PC-3 (cell line): Measurements from ENCODE around the gene MAPKAP1. TPM values are rescaled to one million over a fixed set of nuclear protein-coding genes. Genes with fewer than 3 reads are reported as not detected.

Experiments used
- ATAC-seq: fragments of 200-7000 bp; cut with Tn5 transposase; 2 replicates; pipeline ENCODE4 v1.9.1; 2020; ENCODE audit warnings: mild to moderate bottlenecking, moderate library complexity
- BruUV-seq: library from RNA; stranded (reverse); fragments of 400-500 nt; replicated peaks from 2 replicates; lab custom pipeline; 2021; lab: Mats Ljungman, UMichigan
- CTCF ChIA-PET: fragments of 300-600 bp; sonication (Branson Sonifier 250); formaldehyde crosslinking; loops from one replicate; lab custom pipeline; 2022; ENCODE audit warnings: antibody characterized with exemption; lab: Charles Lee
- POLR2A ChIA-PET: fragments of 300-600 bp; sonication (Branson Sonifier 250); formaldehyde crosslinking; loops from one replicate; lab custom pipeline; 2022; ENCODE audit warnings: antibody characterized with exemption; ENCODE audit not compliant: unreplicated experiment; lab: Charles Lee
- DNase-seq: peaks from one replicate; pipeline ENCODE4 v3.0.0-alpha.2; 2015
- H2AFZ ChIP-seq: fragments of 300-600 bp; sonication (generic); 2 replicates; pipeline ENCODE4 v1.6.0; 2016; ENCODE audit warnings: antibody characterized with exemption, low read length
- H3F3A ChIP-seq: fragments of 300-600 bp; sonication (generic); one replicate; pipeline ENCODE4 v1.6.0; 2017; ENCODE audit warnings: antibody characterized with exemption, low read length, control low read depth, mild to moderate bottlenecking; ENCODE audit not compliant: unreplicated experiment
- H3K27ac ChIP-seq: fragments of 300-600 bp; sonication (generic); 2 replicates; pipeline ENCODE4 v1.5.1; 2016; ENCODE audit warnings: mild to moderate bottlenecking, low read length
- H3K27me3 ChIP-seq: fragments of 300-600 bp; sonication (generic); 2 replicates; pipeline ENCODE4 v1.6.1; 2016; ENCODE audit warnings: low read length, mixed read lengths
- H3K36me3 ChIP-seq: fragments of 300-600 bp; sonication (generic); 2 replicates; pipeline ENCODE4 v1.6.1; 2016; ENCODE audit warnings: low read depth, mixed run types, low read length, mixed read lengths
- H3K4me1 ChIP-seq: fragments of 300-600 bp; sonication (generic); 2 replicates; pipeline ENCODE4 v1.5.1; 2016; ENCODE audit warnings: low read length; ENCODE audit not compliant: insufficient read depth
- H3K4me2 ChIP-seq: fragments of 300-600 bp; sonication (generic); 2 replicates; pipeline ENCODE4 v1.6.0; 2016; ENCODE audit warnings: low read length
- H3K4me3 ChIP-seq: fragments of 300-600 bp; sonication (generic); 2 replicates; pipeline ENCODE4 v1.5.1; 2016; ENCODE audit warnings: mild to moderate bottlenecking, low read length, mixed read lengths
- H3K79me2 ChIP-seq: fragments of 300-600 bp; sonication (generic); 2 replicates; pipeline ENCODE4 v1.6.1; 2017; ENCODE audit warnings: low read length, mixed read lengths
- H3K9ac ChIP-seq: fragments of 300-600 bp; sonication (generic); 2 replicates; pipeline ENCODE4 v1.6.0; 2016; ENCODE audit warnings: mild to moderate bottlenecking, low read length
- H3K9me2 ChIP-seq: fragments of 300-600 bp; sonication (generic); replicated peaks from 2 replicates; pipeline ENCODE4 v1.6.1; 2016; ENCODE audit warnings: mixed run types, low read length, mixed read lengths
- H3K9me3 ChIP-seq: fragments of 300-600 bp; sonication (generic); 2 replicates; pipeline ENCODE4 v1.6.1; 2016; ENCODE audit warnings: low read length, mixed read lengths
- H4K20me1 ChIP-seq: fragments of 300-600 bp; sonication (generic); 2 replicates; pipeline ENCODE4 v1.6.1; 2016; ENCODE audit warnings: low read length, mixed read lengths
- CTCF ChIP-seq: fragments of 300-600 bp; sonication (generic); conservative IDR thresholded peaks from 2 replicates; pipeline ENCODE4 v1.5.1; 2017; ENCODE audit warnings: antibody characterized with exemption, low read depth, mild to moderate bottlenecking, low read length
- EZH2 ChIP-seq: fragments of 300-600 bp; sonication (generic); IDR thresholded peaks from one replicate; pipeline ENCODE4 v1.6.1; 2017; ENCODE audit warnings: antibody characterized with exemption, mild to moderate bottlenecking, low read length; ENCODE audit not compliant: unreplicated experiment
- EZH2phosphoT487 ChIP-seq: fragments of 300-600 bp; sonication (generic); IDR thresholded peaks from 2 replicates; pipeline ENCODE4 v1.6.1; 2018; ENCODE audit warnings: mild to moderate bottlenecking, antibody characterized with exemption, low read length, borderline replicate concordance
- intact Hi-C: fragments of 100-400 bp; cut with micrococcal nuclease; formaldehyde crosslinking; loops from 2 replicates; pipeline ENCODE4 v1.9.0; 2023
- total RNA-seq: library from RNA; depleted of rRNA; stranded (reverse); fragments of >200 nt; gene quantifications from 2 replicates; pipeline ENCODE4 v1.2.3, GENCODE V29; 2014

MAPKAP1 gene
- total RNA-seq, 1 experiment from 2014 or later = 128 TPM

GRCh38 chr9:125541840-125542243 lies 165.2 kb downstream of the MAPKAP1 start:
- POLR2A ChIA-PET = no interaction called here

GRCh38 chr9:125540497-125540896 lies 166.5 kb downstream of the MAPKAP1 start:
- peaks cover 55% of the 10 kb centered on the region for H3K4me1 ChIP-seq
- peak overlapping the region; percentile 66 for H3K9ac ChIP-seq
- H4K20me1 ChIP-seq = no peaks in the 10 kb centered on the region
- no peaks in the 10 kb centered on the region for H3K36me3 ChIP-seq
- no peaks in the 10 kb centered on the region for H3K27me3 ChIP-seq
- H3K9me3 ChIP-seq = no peaks in the 10 kb centered on the region
- intact Hi-C loops = no loop called here
- H3F3A ChIP-seq = no peaks in the 10 kb centered on the region
- H3K27ac ChIP-seq = peak overlapping the region; percentile 95
- H3K79me2 ChIP-seq = peaks cover 10% of the 10 kb centered on the region
- peak; percentile 64 for ATAC-seq
- TF ChIP-seq CTCF = no peak
- no TSS peak for BruUV-seq
- POLR2A ChIA-PET = no interaction called here
- DNase-seq = peak; percentile 81
- H3K4me2 ChIP-seq = peak overlapping the region; percentile 59
- CTCF ChIA-PET = interaction anchor here (0.7 kb wide), 1 partner anchor 11 kb away, joined by 3 read pairs; no protein-coding TSS in a partner anchor
- H3K4me3 ChIP-seq = peak overlapping the region; percentile 17; the same call in 1 of the 2 replicates
- no peaks in the 10 kb centered on the region for H3K9me2 ChIP-seq
- H2AFZ ChIP-seq = no peak overlapping the region

More at GRCh38 chr9:125541840-125542243, 165.2 kb downstream of the MAPKAP1 start:
- no TSS peak for BruUV-seq
- Histone ChIP-seq H3K79me2 (peaks cover 6% of the 10 kb centered on the region), H3K4me1 (peaks cover 42% of the 10 kb centered on the region), H4K20me1 (no peaks in the 10 kb centered on the region), H3K4me3 (no peak overlapping the region), H3K36me3 (no peaks in the 10 kb centered on the region), H3K9ac (no peak overlapping the region), H3F3A (no peaks in the 10 kb centered on the region), H2AFZ (no peak overlapping the region), H3K4me2 (no peak overlapping the region), H3K27ac (no peak overlapping the region), H3K9me2 (no peaks in the 10 kb centered on the region), H3K9me3 (no peaks in the 10 kb centered on the region), H3K27me3 (no peaks in the 10 kb centered on the region)
- DNase-seq (no peak), ATAC-seq (no peak)
- CTCF ChIA-PET = no interaction called here
- intact Hi-C loops = no loop called here
- no peak for TF ChIP-seq CTCF
- no peak for TF ChIP-seq EZH2phosphoT487
- TF ChIP-seq EZH2 = no peak

GRCh38 chr9:125538092-125538473 lies 168.9 kb downstream of the MAPKAP1 start:
- Histone ChIP-seq H4K20me1 (no peaks in the 10 kb centered on the region), H3K27me3 (no peaks in the 10 kb centered on the region), H3K79me2 (peaks cover 10% of the 10 kb centered on the region), H3K36me3 (no peaks in the 10 kb centered on the region), H3K9me2 (no peaks in the 10 kb centered on the region), H3K4me3 (no peak overlapping the region; the same call in 1 of the 2 replicates), H3K27ac (peak overlapping the region; percentile 85), H3K4me1 (peaks cover 57% of the 10 kb centered on the region), H3F3A (no peaks in the 10 kb centered on the region), H3K9me3 (no peaks in the 10 kb centered on the region), H3K4me2 (peak overlapping the region; percentile 72), H2AFZ (no peak overlapping the region), H3K9ac (peak overlapping the region; percentile 48)
- ChIA-PET POLR2A (no interaction called here), CTCF (no interaction called here)
- BruUV-seq = no TSS peak
- intact Hi-C loops = no loop called here
- TF ChIP-seq CTCF = no peak
- TF ChIP-seq EZH2phosphoT487 = no peak
- peak; percentile 94 for DNase-seq
- ATAC-seq = peak; percentile 78
